ENCODE results near the gene IFIT2. TPM values are rescaled to one million over a fixed set of nuclear protein-coding genes. Genes with fewer than 3 reads are reported as not detected.

The IFIT2 gene
- total RNA-seq, 1 experiment from 2014 or later: 0.15 TPM

GRCh38 chr10:89308736-89309135 is 6.9 kb downstream of the IFIT2 start:
- CTCF ChIA-PET: interaction anchor here (1.7 kb wide), 1 partner anchor 61 kb away, joined by 6 read pairs; no protein-coding TSS in a partner anchor
- Mint-ChIP-seq H3K9me3 (no peaks in the 10 kb centered on the region), H3K36me3 (no peaks in the 10 kb centered on the region), H3K4me3 (no peak overlapping the region), H3K4me1 (peaks cover 3% of the 10 kb centered on the region), H3K27ac (no peak overlapping the region), H3K27me3 (ENCODE audit: low read depth) (no peaks in the 10 kb centered on the region)
- ATAC-seq (no peak), DNase-seq (ENCODE audit: low spot score) (no peak)
- no peak for TF ChIP-seq ATF6 (CRISPR knock-in tag; IDR thresholded peaks at IDR 0.05)
- no peak for TF ChIP-seq ZSCAN18 (CRISPR knock-in tag; IDR thresholded peaks at IDR 0.05)
- TF ChIP-seq FOXK1 (CRISPR knock-in tag; IDR thresholded peaks at IDR 0.05): no peak
- TF ChIP-seq GTF2I (CRISPR knock-in tag; conservative IDR thresholded peaks at IDR 0.05): no peak
- no peak for TF ChIP-seq ETV6 (CRISPR knock-in tag; IDR thresholded peaks at IDR 0.05)
- no peak for TF ChIP-seq GRHL2 (CRISPR knock-in tag; IDR thresholded peaks at IDR 0.05; ENCODE audit: insufficient replicate concordance, severe bottlenecking)
- no peak for TF ChIP-seq TCF7 (CRISPR knock-in tag; IDR thresholded peaks at IDR 0.05; ENCODE audit: low read depth)
- no peak for TF ChIP-seq HMGXB4 (CRISPR knock-in tag; IDR thresholded peaks at IDR 0.05)
- TF ChIP-seq IRF2 (CRISPR knock-in tag; IDR thresholded peaks at IDR 0.05; ENCODE audit: borderline replicate concordance, low read depth): no peak
- TF ChIP-seq MYBL2 (CRISPR knock-in tag; IDR thresholded peaks at IDR 0.05): no peak
- POLR2A ChIA-PET: no interaction called here

GRCh38 chr10:89309156-89310055 is 7.6 kb downstream of the IFIT2 start:
- Mint-ChIP-seq H3K27me3 (ENCODE audit: low read depth) (no peaks in the 10 kb centered on the region), H3K36me3 (no peaks in the 10 kb centered on the region), H3K4me3 (no peak overlapping the region), H3K4me1 (peaks cover 3% of the 10 kb centered on the region), H3K27ac (no peak overlapping the region), H3K9me3 (no peaks in the 10 kb centered on the region)
- CTCF ChIA-PET: interaction anchor here (1.4 to 1.7 kb wide), 2 partner anchors 60 kb away, joined by 6 read pairs; no protein-coding TSS in a partner anchor
- ATAC-seq: no peak
- POLR2A ChIA-PET: no interaction called here
- DNase-seq (ENCODE audit: low spot score): no peak
- TF ChIP-seq FOXK1 (CRISPR knock-in tag; IDR thresholded peaks at IDR 0.05) (no peak), ZNF532 (CRISPR knock-in tag; IDR thresholded peaks at IDR 0.05; ENCODE audit: borderline replicate concordance) (no peak), SMAD4 (CRISPR knock-in tag; IDR thresholded peaks at IDR 0.05) (no peak), RELA (CRISPR knock-in tag; IDR thresholded peaks at IDR 0.05; ENCODE audit: borderline replicate concordance) (no peak), NFE2L1 (CRISPR knock-in tag; IDR thresholded peaks at IDR 0.05) (no peak), ATF3 (CRISPR knock-in tag; conservative IDR thresholded peaks at IDR 0.05) (no peak), NFATC4 (CRISPR knock-in tag; IDR thresholded peaks at IDR 0.05) (no peak), ESRRA (CRISPR knock-in tag; IDR thresholded peaks at IDR 0.05; ENCODE audit: borderline replicate concordance) (no peak), TCF7 (CRISPR knock-in tag; IDR thresholded peaks at IDR 0.05; ENCODE audit: low read depth) (no peak), NR3C1 (CRISPR knock-in tag; conservative IDR thresholded peaks at IDR 0.05; ENCODE audit: low read depth) (no peak), ZNF138 (CRISPR knock-in tag; conservative IDR thresholded peaks at IDR 0.05) (no peak), NR1H2 (CRISPR knock-in tag; IDR thresholded peaks at IDR 0.05) (no peak), IRF2 (CRISPR knock-in tag; IDR thresholded peaks at IDR 0.05; ENCODE audit: borderline replicate concordance, low read depth) (no peak), ATF6 (CRISPR knock-in tag; IDR thresholded peaks at IDR 0.05) (no peak)
